AG10803 (cell line): ENCODE results near the gene ATG7.
A peak's percentile ranks its signal among the peaks of the same experiment; 100 is the strongest.

Experiments
- DNase-seq: peaks from one replicate; pipeline ENCODE4 v3.0.0; 2010; ENCODE audit warnings: low read depth
- H3K4me3 ChIP-seq: 2 replicates; pipeline ENCODE4 v1.5.1; 2011; ENCODE audit warnings: mild to moderate bottlenecking, low read length, control low read depth
- CTCF ChIP-seq: conservative IDR thresholded peaks from 2 replicates; pipeline ENCODE4 v1.5.1; 2011; ENCODE audit warnings: mild to moderate bottlenecking, low read length, control low read depth, inconsistent platforms

The ATG7 gene

DNA sequence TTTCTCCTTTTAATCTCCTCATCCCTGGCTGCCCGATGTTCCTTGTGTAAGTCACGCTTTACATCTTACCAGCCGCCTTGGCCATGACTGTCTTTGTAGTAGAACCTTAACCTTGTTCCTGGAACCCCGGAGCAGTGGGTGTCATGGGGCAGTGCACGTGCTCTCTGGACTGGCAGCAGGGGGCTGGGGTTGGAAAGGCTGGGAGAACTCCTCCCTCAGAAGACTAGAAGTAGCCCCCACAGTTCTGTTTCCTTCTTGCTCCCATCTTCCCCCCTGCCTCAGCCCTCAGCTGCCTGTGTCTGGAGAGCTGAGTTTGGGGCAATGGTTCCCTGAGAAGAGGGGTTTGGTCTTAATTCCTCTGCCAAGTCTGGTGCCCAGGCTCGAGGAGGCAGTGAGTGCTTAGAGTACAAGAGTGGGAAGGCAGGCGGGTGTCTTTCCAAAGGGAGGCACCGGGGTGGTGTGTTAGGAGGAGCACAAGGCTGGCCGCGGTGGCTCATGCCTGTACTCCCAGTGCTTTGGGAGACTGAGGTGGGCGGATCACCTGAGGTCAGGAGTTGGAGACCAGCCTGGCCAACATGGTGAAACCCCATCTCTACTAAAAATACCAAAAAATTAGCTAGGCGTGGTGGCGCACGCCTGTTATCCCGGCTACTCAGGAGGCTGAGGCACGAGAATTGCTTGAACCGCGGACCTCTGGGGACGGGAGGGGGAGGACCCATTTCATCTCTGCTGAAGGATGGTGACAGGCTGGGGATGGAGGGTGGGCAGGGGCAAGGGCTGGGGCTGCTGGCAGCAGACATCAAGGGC lies 271.1 kb downstream of the ATG7 start:
- TF ChIP-seq CTCF, result no peak
- no peak for DNase-seq
- no peak overlapping the region for H3K4me3 ChIP-seq

GRCh38 chr3:11543948-11544387 lies 271.8 kb downstream of the ATG7 start:
- no peak for DNase-seq
- no peak for TF ChIP-seq CTCF
- no peak overlapping the region for H3K4me3 ChIP-seq

- H3K4me3 ChIP-seq, result no peak overlapping the region
- peak; percentile 42 for DNase-seq
- no peak for TF ChIP-seq CTCF
Measured at GRCh38 chr3:11544412-11545181, 272.4 kb downstream of the ATG7 start.

DNA sequence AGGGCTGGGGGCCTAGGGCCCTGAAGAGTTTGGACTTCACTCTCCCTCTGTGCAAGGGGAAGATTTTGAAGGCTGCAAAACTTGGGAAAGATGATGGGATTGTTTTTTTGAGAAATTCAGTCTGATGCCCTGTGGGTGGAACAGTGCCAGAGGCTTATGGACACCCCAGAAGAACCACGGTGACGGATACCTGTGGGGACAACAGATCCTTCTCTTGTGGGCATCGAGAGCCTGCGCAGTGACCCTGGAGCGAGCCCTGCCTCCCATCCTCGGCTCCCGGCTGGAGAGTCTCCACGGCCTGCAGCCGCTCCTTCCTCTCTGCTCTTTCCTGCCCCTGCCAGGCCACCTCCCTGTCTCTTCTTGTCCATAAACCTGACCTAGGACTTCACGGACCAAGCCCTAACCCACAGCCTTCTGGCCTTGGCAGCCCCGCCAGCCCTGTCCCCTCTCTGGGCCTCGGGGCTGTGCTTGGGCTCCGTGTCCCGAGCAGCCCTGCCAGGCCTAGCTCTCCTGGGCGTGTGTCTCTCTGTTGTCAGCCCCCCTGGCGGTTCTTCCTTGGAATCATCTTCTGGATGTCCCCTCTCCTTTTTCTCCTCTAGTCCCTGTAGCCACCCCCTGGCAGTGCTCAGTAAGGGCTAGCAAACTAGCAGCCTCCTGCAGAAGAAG lies 273.1 kb downstream of the ATG7 start:
- H3K4me3 ChIP-seq, result no peak overlapping the region
- peak; percentile 35 for TF ChIP-seq CTCF
- no peak for DNase-seq

- no peak for DNase-seq
- TF ChIP-seq CTCF, result no peak
Measured at GRCh38 chr3:11546657-11547302, 274.6 kb downstream of the ATG7 start.

DNA sequence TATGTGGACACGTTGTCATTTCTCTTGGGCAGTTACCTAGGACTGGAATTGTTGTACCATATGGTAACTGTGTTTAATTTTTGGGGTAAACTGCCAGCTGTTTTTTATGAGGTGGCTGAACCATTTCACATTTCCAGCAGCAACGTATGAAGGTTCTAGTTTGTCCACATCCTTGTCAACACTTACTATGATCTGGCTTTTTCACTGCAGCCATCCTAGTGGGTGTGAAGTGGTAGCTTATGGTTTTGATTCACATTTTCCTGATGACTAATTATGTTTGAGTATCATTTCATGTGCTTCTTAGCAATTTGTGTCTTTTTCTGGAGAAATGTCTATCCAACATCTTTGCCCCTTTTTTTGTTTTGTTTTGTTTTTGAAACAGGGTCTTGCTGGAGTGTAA lies 275.3 kb downstream of the ATG7 start:
- no peak for TF ChIP-seq CTCF
- no peak for DNase-seq
- H3K4me3 ChIP-seq, result no peak overlapping the region

More at GRCh38 chr3:11546657-11547302, 274.6 kb downstream of the ATG7 start:
- H3K4me3 ChIP-seq, result no peak overlapping the region
